HFFc6 (cell line): ENCODE results near the gene HLA-DQA2. TPM values are rescaled to one million over a fixed set of nuclear protein-coding genes. Genes with fewer than 3 reads are reported as not detected.
"Not testable (repeated sequence)": the region's sequence is repeated elsewhere in the genome, so short reads cannot be mapped to it uniquely, and the experiment has no call there.

Experiments
- DNase-seq: peaks from one replicate; pipeline ENCODE4 v3.0.0-alpha.2; 2018
- H3K27ac Mint-ChIP-seq: 2 replicates; pipeline ENCODE4 v1.8.0; 2020; ENCODE audit warnings: mild to moderate bottlenecking, mixed read lengths
- H3K27me3 Mint-ChIP-seq: 2 replicates; pipeline ENCODE4 v1.8.0; 2021; ENCODE audit warnings: mild to moderate bottlenecking, moderate library complexity, mixed read lengths; ENCODE audit not compliant: insufficient read depth
- H3K36me3 Mint-ChIP-seq: 2 replicates; pipeline ENCODE4 v1.8.0; 2021; ENCODE audit warnings: low read depth, mixed read lengths
- H3K4me1 Mint-ChIP-seq: 2 replicates; pipeline ENCODE4 v1.8.0; 2020; ENCODE audit warnings: low read depth, mixed read lengths
- H3K4me3 Mint-ChIP-seq: 2 replicates; pipeline ENCODE4 v1.8.0; 2020; ENCODE audit warnings: mild to moderate bottlenecking, moderate library complexity, mixed read lengths
- H3K9me3 Mint-ChIP-seq: 2 replicates; pipeline ENCODE4 v1.8.0; 2020; ENCODE audit warnings: mild to moderate bottlenecking, mixed read lengths
- total RNA-seq, 6 experiments: library from RNA; stranded (reverse); fragmentation: NEBNext Ultra II Directional; extraction: Animal tissue kit (Norgen Biotek cat#: 25700); gene quantifications; 2 replicates in 1 of 6; 3 replicates in 5 of 6; pipeline ENCODE4 v1.2.3, GENCODE V29; 2021
- TF ChIP-seq, protein P1 (sequence below): fragments of 200-600 bp; sonication (generic); IDR thresholded peaks from 2 replicates; pipeline ENCODE4 v1.5.0; 2021; ENCODE audit warnings: antibody characterized with exemption, mild to moderate bottlenecking

Gene HLA-DQA2
- total RNA-seq, 6 experiments from 2014 or later = not detected

DNA sequence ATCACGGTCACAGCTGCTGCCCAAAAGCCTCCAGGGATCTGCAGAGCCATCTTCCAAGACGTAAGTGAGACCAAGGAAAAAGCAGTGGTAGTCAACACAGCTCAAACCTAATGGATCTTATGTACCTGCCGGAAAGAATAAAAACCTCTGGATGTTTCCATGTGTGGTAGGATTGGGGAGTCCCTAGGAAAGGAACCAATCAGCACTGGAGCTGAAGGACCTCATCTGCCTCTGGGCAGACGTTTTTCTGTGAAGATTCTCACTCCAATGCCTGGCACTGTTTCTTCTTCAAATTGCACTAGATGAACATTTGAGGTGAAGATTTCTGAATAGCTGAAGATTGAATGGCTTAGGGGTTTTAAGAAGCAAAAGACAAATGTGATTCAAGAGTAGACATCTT is 22.2 kb downstream of the HLA-DQA2 start, which contains the start of gene HLA-DQB2:
Gene HLA-DQB2, minus strand, starts transcription at position 112 of the 400 bp plus-strand sequence. Its CDS starts 62 bp downstream, at position 50.
- no peak for DNase-seq
- Mint-ChIP-seq H3K4me1 (no peaks in the 10 kb centered on the region), H3K27me3 (peaks cover 12% of the 10 kb centered on the region), H3K36me3 (no peaks in the 10 kb centered on the region), H3K4me3 (no peak within 1 kb of the TSS), H3K27ac (no peak within 1 kb of the TSS), H3K9me3 (no peaks in the 10 kb centered on the region)
- TF ChIP-seq, protein P1, sequence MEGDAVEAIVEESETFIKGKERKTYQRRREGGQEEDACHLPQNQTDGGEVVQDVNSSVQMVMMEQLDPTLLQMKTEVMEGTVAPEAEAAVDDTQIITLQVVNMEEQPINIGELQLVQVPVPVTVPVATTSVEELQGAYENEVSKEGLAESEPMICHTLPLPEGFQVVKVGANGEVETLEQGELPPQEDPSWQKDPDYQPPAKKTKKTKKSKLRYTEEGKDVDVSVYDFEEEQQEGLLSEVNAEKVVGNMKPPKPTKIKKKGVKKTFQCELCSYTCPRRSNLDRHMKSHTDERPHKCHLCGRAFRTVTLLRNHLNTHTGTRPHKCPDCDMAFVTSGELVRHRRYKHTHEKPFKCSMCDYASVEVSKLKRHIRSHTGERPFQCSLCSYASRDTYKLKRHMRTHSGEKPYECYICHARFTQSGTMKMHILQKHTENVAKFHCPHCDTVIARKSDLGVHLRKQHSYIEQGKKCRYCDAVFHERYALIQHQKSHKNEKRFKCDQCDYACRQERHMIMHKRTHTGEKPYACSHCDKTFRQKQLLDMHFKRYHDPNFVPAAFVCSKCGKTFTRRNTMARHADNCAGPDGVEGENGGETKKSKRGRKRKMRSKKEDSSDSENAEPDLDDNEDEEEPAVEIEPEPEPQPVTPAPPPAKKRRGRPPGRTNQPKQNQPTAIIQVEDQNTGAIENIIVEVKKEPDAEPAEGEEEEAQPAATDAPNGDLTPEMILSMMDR = no peak

DNA sequence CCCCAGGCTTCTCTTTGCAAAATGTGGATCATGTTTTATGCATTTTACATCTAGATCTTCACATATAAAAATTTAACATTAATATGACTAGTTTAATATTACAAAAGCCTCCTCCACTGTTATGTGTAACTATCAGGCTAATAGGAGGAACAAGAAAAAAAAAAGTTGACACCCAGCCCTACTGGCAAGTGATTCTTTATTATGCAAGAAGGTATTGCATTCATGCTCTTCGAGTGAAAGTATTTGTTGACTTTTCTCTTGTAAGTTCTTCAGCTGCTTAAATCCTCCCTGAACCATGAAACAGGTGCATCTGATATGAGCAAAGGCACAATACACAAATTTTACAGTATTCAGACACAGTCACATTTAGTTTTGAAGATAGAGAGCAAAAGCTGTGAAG is 22.9 kb downstream of the HLA-DQA2 start:
- Mint-ChIP-seq H3K36me3 (no peaks in the 10 kb centered on the region), H3K9me3 (no peaks in the 10 kb centered on the region), H3K27me3 (peaks cover 12% of the 10 kb centered on the region), H3K4me1 (no peaks in the 10 kb centered on the region), H3K27ac (no peak overlapping the region), H3K4me3 (no peak overlapping the region)
- DNase-seq = no peak
- TF ChIP-seq, protein P1 = no peak

DNA sequence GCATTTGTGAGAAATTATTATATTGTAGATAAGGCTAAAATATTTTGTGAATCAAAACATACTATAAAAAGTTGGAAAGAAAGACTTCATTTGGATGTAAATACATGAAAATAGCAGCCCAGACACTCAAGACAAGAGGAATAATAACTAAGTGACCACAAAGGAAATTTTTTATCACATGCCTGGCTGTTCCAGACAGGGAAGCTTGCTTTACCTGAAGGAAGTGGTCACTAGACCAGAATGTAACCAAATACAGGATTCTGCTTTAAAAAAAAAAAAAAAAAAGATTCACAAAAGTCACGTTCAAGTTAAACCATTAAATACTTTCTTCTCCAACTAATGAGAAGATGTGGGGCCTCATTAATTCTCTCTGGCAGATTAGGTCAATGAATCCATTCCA is 31.5 kb downstream of the HLA-DQA2 start:
- Mint-ChIP-seq H3K27me3 (peaks cover 10% of the 10 kb centered on the region), H3K4me1 (no peaks in the 10 kb centered on the region), H3K4me3 (no peak overlapping the region), H3K36me3 (no peaks in the 10 kb centered on the region), H3K9me3 (no peaks in the 10 kb centered on the region), H3K27ac (no peak overlapping the region)
- DNase-seq = no peak
- TF ChIP-seq, protein P1 = no peak

DNA sequence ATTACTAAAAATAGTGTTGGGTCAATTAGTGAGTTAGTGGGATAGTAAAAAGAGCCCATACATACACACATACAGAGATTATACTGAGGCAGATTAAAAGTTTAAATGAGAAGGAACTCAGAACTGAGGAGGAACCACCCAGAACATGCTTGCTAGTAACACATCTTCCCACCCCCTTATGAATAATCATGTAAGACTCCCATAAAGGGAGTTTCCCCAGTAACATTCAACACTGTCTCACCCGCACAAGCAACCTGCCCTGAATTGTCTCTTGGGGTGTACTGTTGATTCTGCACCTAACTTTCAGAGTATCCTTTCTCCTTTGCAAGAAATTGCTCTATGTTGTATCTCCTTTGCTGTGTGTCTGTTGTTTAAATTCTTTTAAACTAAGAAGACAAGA is 33.2 kb downstream of the HLA-DQA2 start:
- DNase-seq = no peak
- H3K27me3 Mint-ChIP-seq = peaks cover 17% of the 10 kb centered on the region
- TF ChIP-seq, protein P1 = no peak
- no peaks in the 10 kb centered on the region for H3K36me3 Mint-ChIP-seq
- no peak overlapping the region for H3K27ac Mint-ChIP-seq
- H3K4me3 Mint-ChIP-seq = no peak overlapping the region
- H3K9me3 Mint-ChIP-seq = no peaks in the 10 kb centered on the region
- H3K4me1 Mint-ChIP-seq = no peaks in the 10 kb centered on the region

DNA sequence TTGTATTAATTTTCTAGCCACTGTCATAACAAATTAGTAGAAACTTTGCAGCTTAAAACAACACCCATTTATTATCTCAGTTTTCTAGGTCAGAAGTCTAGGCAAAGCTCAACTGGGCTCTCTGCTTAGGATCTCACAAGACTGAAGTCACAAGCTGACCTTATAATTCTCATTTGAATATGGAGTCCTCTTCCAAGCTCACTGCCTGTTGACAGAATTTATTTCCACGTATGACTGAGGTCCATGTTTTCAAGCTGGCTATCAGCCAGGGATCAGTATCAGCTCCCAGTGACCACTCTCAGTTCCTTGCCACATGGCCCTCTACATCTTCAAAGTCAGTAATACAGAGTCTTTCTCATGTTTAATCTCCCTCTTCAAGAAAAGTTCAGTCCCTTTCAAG is 33.9 kb downstream of the HLA-DQA2 start:
- peaks cover 19% of the 10 kb centered on the region for H3K27me3 Mint-ChIP-seq
- TF ChIP-seq, protein P1 = no peak
- H3K4me1 Mint-ChIP-seq = no peaks in the 10 kb centered on the region

DNA sequence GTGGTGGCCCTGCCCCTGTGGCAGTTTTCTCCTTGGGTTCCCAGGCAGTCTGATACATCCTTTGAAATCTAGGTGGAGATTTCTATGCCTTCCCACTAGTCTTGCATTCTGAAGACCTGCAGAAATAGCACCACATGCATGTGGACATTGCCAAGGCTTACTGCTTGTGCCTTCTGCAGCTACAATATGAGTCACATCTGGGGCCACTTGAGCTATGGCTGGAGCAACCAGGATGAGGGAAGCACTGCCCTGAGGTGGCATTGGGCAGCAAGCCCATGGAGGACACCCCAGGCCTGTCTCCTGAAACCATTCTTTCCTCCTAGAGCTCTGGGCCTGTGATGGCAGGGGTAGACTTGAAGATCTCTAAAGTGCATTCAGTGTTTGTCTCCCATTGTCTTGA is 37.8 kb downstream of the HLA-DQA2 start:
- Mint-ChIP-seq H3K4me1 (no peaks in the 10 kb centered on the region), H3K4me3 (no peak overlapping the region), H3K36me3 (no peaks in the 10 kb centered on the region), H3K9me3 (no peaks in the 10 kb centered on the region), H3K27me3 (peaks cover 24% of the 10 kb centered on the region), H3K27ac (no peak overlapping the region)
- TF ChIP-seq, protein P1 = no peak
- DNase-seq = no peak

More for the DNA sequence above, 33.9 kb downstream of the HLA-DQA2 start:
- no peak for DNase-seq
- no peaks in the 10 kb centered on the region for H3K9me3 Mint-ChIP-seq
- no peak overlapping the region for H3K27ac Mint-ChIP-seq
- no peak overlapping the region for H3K4me3 Mint-ChIP-seq
- no peaks in the 10 kb centered on the region for H3K36me3 Mint-ChIP-seq

DNA sequence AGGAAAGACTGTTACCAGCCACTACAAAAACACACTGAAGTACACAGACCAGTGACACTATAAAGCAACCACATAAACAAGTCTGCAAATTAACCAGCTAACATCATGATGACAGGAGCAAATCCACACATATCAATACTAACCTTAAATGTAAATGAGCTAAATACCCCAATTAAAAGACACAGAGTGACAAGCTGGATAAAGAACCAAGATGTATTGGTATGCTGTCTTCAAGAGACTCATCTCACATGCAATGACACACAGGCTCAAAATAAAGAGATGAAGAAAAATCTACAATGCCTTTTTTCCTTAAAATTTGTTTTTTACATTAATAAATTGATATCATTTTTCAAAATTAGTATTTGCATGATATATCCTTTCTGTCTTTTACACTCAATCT is 41.7 kb downstream of the HLA-DQA2 start:
- not testable (repeated sequence) for DNase-seq, H3K27ac Mint-ChIP-seq, H3K4me3 Mint-ChIP-seq, H3K36me3 Mint-ChIP-seq, H3K4me1 Mint-ChIP-seq, H3K9me3 Mint-ChIP-seq
- H3K27me3 Mint-ChIP-seq = peaks cover 24% of the 10 kb centered on the region
